ENCODE results near the gene SETD5. TPM values are rescaled to one million over a fixed set of nuclear protein-coding genes. Genes with fewer than 3 reads are reported as not detected.

Gene SETD5
- total and polyA plus RNA-seq, 2 of the 8 experiments (the other 6 are each of a cell fraction or from before 2014, with no cell fraction given), result 108 to 234 TPM

- Histone ChIP-seq H2BK5ac (ENCODE audit: low read depth, low read length) (no peak overlapping the region), H2BK20ac (ENCODE audit: low read length) (no peak overlapping the region), H3K9ac (replicated peaks in 1 of 4; ENCODE audit: extremely low read depth in 1 of 4, low read depth in 3 of 4, low read length in 3 of 4) (no peak overlapping the region), H3K4ac (replicated peaks; ENCODE audit: insufficient read length, low read depth, low read length) (no peak overlapping the region), H2AFZ (ENCODE audit: low read length) (no peak overlapping the region), H2BK15ac (ENCODE audit: low read length) (no peak overlapping the region), H3K18ac (ENCODE audit: extremely low read depth, low read length) (no peak overlapping the region), H3K27ac (ENCODE audit: low read depth, low read length) (no peak overlapping the region), H3K9me3 (ENCODE audit: insufficient read depth in 2 of 2, low read depth in 1 of 2, low read length in 1 of 2) (no peaks in the 10 kb centered on the region), H3K14ac (ENCODE audit: insufficient read length) (no peak overlapping the region), H2AK5ac (ENCODE audit: low read depth, low read length) (no peak overlapping the region), H3K27me3 (replicated peaks in 1 of 4; ENCODE audit: control insufficient read depth in 3 of 4, extremely low read depth in 1 of 4, insufficient read depth in 3 of 4, low read length in 3 of 4) (no peaks in the 10 kb centered on the region), H4K8ac (ENCODE audit: extremely low read depth, insufficient read depth, low read length) (no peak overlapping the region), H3K36me3 (ENCODE audit: control insufficient read depth in 2 of 4, insufficient read depth in 4 of 4, low read length in 3 of 4) (peaks cover 0 to 5% (median 0%) of the 10 kb centered on the region in 4 experiments; a peak in 1 of 8 replicates), H3K56ac (replicated peaks; ENCODE audit: insufficient read length, low read depth, low read length) (no peak overlapping the region), H3K4me2 (ENCODE audit: insufficient read depth in 1 of 2, low read depth in 2 of 2, low read length in 2 of 2) (0 out of 4 replicates have a peak overlapping the region, but pooled peaks of 1 of the 2 experiments have one; percentile 1), H4K91ac (replicated peaks; ENCODE audit: insufficient read length, low read length) (no peak overlapping the region), H3K23me2 (ENCODE audit: low read depth, low read length) (no peaks in the 10 kb centered on the region), H2BK120ac (replicated peaks; ENCODE audit: low read depth, low read length) (no peak overlapping the region), H3K4me3 (ENCODE audit: extremely low read depth in 1 of 4, insufficient read depth in 2 of 4, low read depth in 3 of 4, low read length in 4 of 4) (peak overlapping the region in 1 of 4 experiments; percentile 99; a peak in 1 of 8 replicates), H4K5ac (ENCODE audit: insufficient read length, low read depth, low read length) (peak overlapping the region; percentile 18), H3K79me1 (ENCODE audit: low read depth, low read length) (no peaks in the 10 kb centered on the region), H3K23ac (ENCODE audit: insufficient read length) (no peak overlapping the region), H3K4me1 (replicated peaks in 1 of 4; ENCODE audit: control insufficient read depth in 3 of 4, insufficient read depth in 4 of 4, low read length in 3 of 4) (peaks cover 4 to 26% (median 15%) of the 10 kb centered on the region in 4 experiments; a peak in 5 of 7 replicates), H3K79me2 (ENCODE audit: control insufficient read depth in 1 of 2, insufficient read depth in 2 of 2, low read length in 2 of 2) (peaks cover 70 to 100% of the 10 kb centered on the region in 2 experiments), H4K20me1 (replicated peaks in 1 of 2; ENCODE audit: control insufficient read depth in 1 of 2, insufficient read depth in 2 of 2, low read length in 2 of 2) (peaks cover 14 to 23% of the 10 kb centered on the region in 2 experiments), H2BK12ac (ENCODE audit: low read depth, low read length) (no peak overlapping the region)
- ChIA-PET CTCF (ENCODE audit: partially characterized antibody) (interaction anchor here (0.5 kb wide), 1 partner anchor 10 kb away, joined by 3 read pairs; no protein-coding TSS in a partner anchor), POLR2A (ENCODE audit: partially characterized antibody) (interaction anchor here (1.1 to 4.1 kb wide), 4 partner anchors 8 to 19 kb away, joined by 3 to 80 read pairs (median 29); no protein-coding TSS in a partner anchor)
- DNase-seq (ENCODE audit: low read depth in 1 of 2, low spot score in 2 of 2) (no peak), FAIRE-seq (no peak)
- 82% methylated on average over 3 of the region's 3 CpGs; no CpG with 5 or more reads in 1 of the 2 experiments for WGBS, 2 experiments (ENCODE audit: extremely low coverage in 1 of 2, insufficient coverage in 1 of 2, insufficient read length in 1 of 2, insufficient replicate concordance in 2 of 2, low coverage in 1 of 2, low lambda C conversion rate in 2 of 2, missing lambda C conversion rate in 1 of 2)
- TF ChIP-seq EGR1 (IDR thresholded peaks at IDR 0.05; ENCODE audit: borderline replicate concordance, low read depth, low read length) (no peak), CTCF (IDR thresholded peaks at IDR 0.05; ENCODE audit: control extremely low read depth in 1 of 3, insufficient read depth in 1 of 3, low read depth in 1 of 3, low read length in 3 of 3) (no peak), GTF2F1 (IDR thresholded peaks at IDR 0.05; ENCODE audit: borderline replicate concordance, low read depth, low read length) (no peak), POU5F1 (IDR thresholded peaks at IDR 0.05; ENCODE audit: low read depth, low read length) (no peak), ZNF274 (IDR thresholded peaks at IDR 0.05; ENCODE audit: borderline replicate concordance, extremely low read depth, low read length) (no peak), RAD21 (IDR thresholded peaks at IDR 0.05 in 1 of 2, conservative IDR thresholded peaks at IDR 0.05 in 1 of 2; ENCODE audit: low read depth in 2 of 2, low read length in 2 of 2) (no peak), CHD2 (IDR thresholded peaks at IDR 0.05; ENCODE audit: low read length) (no peak), MAFK (IDR thresholded peaks at IDR 0.05; ENCODE audit: low read depth, low read length) (no peak), CEBPB (IDR thresholded peaks at IDR 0.05; ENCODE audit: low read depth, low read length) (no peak), TEAD4 (IDR thresholded peaks at IDR 0.05; ENCODE audit: low read depth, low read length) (no peak), EZH2 (IDR thresholded peaks at IDR 0.05; ENCODE audit: low read depth, low read length, severe bottlenecking) (no peak)
These were observed 8.3 kb downstream of the SETD5 start for GRCh38 chr3:9405756-9406155.

Data from H1 (cell line).